NCI-H446 (cell line): ENCODE data around the gene ENOX1.

Experiments
- DNase-seq, 2 experiments: peaks; one replicate each; lab custom pipeline; 2025; lab: John Stamatoyannopoulos, UW

Gene ENOX1

DNA sequence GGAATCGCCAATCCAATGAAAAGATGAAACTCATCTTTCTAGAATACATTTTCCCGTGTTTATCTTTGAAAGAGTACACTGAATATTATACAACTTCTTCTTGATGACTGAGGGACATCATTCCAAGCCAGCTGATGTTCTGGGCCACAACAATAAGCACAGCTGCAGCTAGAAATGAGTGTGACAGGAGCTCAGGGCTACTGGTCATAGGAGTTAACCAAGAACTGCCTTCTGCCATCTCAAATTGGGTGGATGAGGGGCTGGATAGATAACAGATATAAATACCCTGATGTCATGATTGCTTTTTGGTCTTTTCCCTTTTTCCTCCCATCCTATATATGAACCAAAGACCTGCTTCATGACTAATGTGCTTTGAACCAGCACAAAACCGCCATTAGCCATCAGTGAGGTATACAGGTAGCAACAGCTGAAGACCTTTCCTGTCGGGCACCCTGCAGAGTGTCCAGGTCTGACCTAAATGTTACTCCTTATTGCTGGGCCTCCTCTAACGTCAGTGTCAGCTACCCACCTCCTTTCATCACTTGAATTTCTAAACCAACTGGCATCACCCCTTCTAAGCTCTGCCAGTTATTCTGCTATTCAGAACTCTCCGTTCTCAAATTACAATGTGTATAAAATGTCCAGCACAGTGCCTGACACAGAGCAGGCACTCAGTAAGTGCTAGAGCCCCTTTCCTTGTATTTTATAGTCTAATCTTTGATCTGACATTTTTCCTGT is 178.2 kb downstream of the ENOX1 start:
- no peak for DNase-seq

DNA sequence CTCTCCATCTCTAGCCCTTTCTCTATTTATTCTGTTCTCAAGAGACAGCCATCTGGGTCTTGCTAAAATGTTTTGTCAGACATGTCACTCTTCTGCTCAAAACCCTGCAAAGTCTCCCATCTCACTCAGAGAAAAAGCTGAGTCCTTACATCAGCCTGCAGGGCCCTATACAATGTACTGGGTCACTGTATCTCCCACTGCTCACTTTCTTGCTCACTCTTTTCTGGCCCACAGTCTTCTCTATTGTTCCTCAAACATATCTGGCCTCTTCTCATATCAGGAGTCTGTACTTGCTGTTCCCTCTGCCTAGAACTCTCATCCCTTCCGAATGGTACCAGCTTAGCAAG is 189.2 kb downstream of the ENOX1 start:
- DNase-seq = no peak

DNA sequence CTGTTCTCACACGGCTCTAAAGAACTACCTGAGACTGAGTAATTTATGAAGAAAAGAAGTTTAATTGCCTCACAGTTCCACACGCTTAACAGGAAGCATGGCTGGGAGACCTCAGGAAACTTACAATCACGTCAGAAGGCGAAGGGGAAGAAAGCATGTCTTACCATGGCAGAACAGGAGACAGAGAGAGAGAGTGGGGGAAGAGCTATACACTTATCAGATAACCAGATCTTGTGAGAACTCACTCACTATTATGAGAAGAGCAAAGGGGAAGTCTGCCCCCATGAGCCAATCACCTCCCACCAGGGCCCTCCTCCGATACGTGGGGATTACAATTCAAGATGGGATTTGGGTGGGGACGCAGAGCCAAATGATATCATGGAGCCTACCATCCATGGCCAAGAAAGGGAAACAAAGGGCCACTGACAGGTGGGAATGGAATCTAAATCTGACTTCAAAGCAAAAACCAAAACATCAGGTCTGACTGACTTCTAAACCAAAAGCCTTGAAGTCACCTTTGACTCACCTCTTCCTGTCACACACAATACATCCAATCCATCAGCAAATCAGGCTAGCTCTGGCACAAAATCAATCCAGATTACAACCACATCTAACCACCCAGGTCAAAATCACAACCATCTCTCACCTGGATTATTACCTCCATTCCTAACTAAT is 189.7 kb downstream of the ENOX1 start:
- DNase-seq = no peak

DNA sequence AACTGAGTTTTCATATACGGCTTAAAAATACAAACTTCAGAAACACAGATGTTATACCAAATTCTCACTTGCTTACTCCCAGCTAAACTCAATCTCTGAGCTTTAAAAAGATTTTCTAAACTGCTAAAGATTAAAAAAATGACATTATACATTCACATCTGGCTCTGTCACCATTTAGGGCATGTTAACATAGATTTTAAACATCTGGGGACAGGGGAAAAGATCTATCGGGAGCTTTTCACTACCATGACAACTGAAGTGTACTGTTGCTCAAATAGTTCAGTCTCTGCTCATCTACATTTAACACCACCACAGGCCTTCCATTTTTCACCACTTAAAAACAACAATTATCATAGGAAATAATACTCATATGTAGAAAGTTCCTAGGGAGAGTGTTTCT is 190.8 kb downstream of the ENOX1 start:
- no peak for DNase-seq

DNA sequence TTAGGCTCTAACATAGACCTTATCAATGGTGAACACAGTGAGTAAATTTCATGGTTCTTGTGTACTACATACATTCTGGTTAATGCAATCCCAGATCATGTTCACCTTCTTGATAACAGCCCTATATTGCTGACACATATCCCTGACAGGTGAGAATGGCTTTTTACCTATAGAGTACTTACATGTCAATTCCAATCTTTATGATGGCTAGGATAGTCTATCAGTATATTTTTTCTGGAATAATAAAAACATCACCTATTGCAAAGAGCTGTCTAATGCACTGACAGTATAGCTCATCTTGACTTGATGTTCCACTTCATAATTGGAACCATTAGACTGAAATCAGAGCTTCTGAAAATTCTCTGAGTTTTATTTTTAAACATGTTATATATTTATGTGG is 199.4 kb downstream of the ENOX1 start:
- no peak for DNase-seq

DNA sequence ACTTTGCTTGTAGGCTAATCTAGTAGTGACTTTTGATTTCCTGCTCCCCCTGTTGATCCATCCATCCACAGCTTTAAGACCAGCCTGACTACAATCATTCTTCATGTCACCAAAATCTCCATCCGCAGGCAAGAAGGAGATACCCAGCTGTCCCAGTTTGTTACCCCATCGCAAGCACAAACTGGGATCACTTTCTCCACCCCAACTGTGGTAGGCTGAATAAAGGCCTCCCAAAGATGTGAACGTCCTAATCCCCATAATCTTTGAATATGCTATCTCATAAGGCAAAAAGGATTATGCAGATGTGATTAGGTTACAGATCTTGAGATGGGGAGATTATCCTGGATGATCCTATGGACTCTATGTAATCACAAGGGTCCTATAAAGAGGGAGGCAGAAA is 202.0 kb downstream of the ENOX1 start:
- DNase-seq = no peak

DNA sequence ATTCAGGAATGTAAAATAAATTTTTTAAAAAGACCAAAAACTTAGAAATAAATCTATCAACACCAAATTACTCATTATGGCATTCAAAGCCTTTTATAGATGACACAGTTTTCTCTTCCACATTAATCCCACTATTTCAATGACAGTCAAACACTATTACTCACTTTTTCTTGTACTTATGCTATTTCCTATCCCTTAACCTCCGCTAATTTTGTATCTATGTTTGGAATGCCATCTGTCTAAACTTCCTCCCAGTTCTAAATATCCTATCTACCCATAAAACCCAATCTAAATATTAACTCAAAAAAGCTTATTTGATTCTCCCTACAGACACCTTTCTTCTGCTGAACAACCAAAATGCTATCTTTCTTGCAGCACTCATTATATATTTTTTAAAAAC is 203.5 kb downstream of the ENOX1 start:
- peak in 1 of 2 experiments; percentile 21 for DNase-seq

DNA sequence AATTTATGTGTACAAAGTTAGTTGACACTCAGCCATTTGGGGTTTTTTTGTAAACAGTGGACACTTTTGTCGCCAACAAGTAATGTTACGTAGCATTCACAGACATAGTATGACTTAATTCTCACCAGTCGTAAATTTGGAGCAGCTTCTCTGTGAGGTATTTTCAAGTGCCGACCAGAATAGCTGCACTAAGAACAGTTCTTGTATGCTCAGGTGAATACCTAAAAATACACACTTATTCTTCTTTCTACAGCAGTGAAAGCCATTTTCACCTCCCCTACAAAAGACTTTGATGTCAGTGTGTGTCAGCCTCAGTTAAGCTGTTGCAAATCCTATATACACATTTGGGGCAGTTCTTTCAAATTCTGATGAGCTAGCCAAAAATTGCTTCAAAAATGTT is 206.5 kb downstream of the ENOX1 start:
- no peak for DNase-seq

DNA sequence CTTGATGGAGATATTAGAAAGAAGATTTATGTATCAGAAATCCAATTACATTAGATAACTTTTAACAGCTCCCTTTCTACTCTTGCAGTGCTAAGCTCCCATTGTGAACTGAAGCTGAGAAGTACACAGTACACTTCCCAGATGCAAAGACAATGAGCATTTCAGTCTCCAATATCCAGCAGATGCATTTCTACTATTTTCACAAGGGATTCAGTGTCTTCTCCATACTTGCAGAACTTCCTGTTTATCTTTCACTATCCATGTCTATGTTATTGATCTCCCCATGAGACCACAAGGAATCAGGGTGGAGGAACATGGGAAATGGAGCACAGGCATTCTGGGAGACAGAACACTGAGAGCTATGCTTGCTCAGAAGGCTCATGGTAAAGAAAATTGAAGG is 207.5 kb downstream of the ENOX1 start:
- DNase-seq = no peak

DNA sequence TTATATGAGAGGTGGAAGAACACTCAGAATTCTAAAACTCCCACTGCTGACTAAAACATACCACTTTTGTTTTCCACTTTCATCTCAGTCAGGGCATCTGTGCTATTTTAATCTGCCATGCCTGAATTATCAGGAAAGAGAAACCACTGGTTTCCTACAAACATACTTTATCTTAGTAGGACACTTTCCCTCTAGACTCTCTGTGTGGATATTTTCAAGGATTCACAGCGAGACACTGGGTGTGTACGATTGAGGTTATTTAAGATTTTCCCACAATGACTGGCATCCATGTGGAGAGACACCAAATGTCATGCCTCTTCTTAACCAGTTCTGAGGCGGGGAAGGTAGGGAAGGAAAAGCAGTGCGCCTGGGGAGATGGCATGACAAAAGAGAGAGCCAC is 212.2 kb downstream of the ENOX1 start:
- DNase-seq = no peak

DNA sequence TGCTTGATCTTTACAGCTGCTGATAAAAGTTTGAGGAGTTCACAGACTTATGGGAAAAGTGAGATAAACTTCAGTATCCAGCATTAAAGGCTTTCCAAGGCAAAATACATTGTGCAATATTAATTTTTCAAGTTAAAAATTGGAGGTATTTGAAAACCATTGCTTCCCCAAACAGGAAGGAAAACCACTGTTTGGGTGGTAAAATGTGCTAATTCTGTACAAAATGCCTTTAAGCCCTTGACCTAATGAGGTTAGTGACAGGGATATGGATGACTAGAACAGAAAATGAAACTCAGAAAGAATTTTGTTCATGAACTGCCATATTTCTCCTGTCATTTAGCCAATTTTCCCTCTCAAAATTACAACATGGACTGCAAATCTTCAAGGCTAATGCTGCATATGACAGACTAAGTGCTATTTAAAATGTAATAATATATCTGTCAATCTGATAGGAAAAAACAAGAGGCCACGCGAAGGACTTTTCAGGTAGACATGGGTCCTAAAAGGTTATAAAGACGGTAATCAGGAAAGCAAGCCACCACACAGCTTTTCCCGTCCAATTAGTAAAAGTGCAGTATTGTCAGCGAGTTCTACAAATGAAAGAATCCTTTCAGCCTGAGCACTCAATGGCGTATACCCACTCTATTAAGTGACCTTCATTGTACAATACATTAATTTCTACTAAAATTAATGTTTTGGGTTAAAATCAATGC is 212.8 kb downstream of the ENOX1 start:
- DNase-seq = no peak

DNA sequence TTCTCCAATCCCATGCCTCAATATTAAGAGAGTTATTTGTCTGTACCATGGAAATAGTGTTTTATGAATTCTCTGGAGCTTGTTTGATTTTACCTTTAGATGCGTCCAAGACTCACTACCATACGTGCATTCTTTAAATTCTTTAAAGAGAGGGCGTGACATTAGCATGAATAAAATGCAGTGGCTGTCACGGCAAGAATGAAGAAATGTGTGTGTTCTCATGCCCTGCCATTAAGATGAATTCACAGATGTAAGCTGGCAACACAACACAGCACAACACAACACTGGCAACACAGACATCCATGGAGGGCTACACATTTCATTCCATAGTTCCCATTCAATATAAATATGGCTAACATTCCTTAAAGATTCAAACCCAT is 213.4 kb downstream of the ENOX1 start:
- no peak for DNase-seq

DNA sequence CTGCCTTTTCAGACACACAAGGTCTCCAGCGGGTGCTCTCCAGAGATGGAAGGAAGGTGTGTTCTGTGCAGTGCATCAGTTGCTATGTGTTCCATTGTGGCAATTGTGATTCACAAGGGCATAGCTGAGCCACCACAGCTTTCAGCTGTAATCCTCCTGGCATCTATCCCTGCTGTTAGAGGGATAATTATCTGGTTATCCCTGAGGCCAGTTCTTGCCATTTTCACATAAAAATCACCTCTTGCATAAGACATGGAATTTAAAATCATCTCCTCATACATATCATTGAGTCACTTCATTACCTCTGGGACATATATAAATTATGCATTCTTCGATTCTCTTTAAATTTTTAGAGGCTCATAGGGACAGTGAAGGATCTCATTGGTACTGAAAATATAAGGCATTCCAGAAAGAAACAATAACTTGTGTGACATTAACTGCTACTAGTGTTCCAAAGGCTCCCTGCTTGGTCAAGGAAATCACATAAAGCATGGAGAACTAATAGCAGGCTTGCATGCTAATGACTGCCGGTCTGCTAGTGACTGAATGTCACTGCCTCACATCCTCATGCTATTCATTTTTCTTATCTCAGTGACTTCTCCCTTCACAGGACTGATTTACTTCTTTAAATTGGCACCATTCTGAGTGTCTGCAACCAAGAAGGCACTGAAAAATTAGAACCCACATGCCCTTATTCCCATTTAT is 214.0 kb downstream of the ENOX1 start:
- no peak for DNase-seq

DNA sequence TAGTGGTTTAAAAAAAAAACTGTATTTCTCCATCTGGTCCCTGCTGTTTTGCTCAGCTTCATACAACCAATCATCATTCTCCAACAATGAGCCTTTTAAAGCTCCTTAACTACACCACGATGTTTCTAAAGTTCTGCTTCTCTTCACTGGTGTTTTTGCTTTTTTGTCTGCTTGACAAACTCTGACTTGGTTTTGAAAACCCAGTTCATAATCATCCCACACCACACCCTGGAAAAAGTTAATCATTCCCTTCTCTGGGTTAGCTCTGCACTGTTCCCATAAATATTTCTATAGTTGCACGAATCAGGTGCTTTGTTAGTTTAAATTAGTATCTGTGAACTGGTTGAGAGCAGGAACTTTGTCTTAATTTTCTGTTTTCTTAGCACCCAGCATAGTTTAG is 217.1 kb downstream of the ENOX1 start:
- DNase-seq = no peak

DNA sequence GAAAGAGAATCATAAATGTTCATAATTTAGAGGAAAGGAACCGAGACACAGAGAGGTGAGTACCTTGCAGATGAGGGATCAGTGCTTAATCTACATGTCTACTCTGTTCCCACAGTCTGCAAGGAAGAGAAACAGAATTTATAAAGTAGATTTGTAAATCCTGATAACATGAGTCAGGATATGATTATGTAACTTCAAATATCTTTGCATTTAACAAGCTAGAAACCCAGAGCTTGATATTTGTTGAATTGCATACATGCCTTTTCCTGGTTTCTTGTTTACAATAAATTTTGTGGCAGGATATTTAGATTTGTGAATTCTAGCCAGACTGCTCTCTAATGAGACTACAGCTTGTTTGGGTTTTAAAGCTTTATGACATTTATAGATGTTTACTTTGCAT is 219.2 kb downstream of the ENOX1 start:
- DNase-seq = no peak

DNA sequence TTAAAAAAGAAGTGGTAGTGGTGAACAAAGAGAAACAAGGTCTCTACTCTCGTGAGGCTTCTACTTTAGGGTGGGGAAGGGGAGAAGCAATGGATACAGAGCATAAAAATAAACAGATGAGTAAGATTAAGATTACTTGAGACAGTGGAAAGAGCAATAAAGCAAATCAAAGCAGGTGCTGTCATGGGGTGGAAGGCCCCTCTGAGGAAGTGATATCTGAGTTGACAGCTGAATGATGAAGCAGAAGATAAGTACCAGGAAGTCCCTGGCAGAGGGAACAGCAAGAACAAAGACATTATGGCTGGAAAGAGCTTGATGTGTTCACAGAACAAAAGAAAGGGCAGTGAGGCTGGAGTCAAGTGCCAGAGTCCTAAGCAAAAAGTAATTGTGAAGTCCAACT is 221.8 kb downstream of the ENOX1 start:
- no peak for DNase-seq

DNA sequence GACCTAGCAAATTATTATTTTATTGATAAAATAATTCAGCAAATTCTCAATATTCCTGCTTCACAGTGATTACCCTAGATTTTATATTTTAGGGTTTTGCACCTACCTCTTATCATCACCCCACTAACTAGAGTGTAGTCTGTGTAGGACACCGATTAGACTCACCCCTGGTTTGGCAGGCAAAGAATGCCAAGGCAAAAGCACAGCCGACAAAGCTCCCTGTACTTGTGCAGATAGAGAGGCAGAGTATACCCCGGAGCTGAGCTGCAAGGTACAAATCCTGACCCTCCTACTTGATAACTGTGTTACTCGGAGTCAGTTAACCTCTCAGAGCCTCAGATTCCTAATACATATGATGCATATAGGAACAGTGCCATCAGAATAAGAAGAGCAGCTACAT is 225.7 kb downstream of the ENOX1 start:
- DNase-seq = no peak

DNA sequence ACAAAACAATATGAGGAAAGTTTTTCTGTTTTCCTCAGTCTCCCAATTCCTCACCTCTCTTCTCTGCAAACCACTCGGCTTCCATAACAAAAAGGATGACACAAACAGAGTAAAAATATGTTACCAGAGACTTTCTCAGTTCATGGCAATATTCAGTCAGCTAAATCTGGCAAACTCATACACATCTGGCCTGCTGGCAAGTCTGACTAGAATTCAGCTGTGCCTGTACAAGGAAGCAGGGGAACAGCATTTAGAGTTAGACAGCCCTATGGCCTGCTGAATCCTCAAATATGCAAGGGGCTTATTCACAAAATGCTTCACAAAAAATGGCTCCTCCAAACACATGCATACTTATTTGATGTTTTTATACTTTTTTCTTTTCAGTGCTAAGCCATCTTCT is 227.8 kb downstream of the ENOX1 start:
- no peak for DNase-seq

DNA sequence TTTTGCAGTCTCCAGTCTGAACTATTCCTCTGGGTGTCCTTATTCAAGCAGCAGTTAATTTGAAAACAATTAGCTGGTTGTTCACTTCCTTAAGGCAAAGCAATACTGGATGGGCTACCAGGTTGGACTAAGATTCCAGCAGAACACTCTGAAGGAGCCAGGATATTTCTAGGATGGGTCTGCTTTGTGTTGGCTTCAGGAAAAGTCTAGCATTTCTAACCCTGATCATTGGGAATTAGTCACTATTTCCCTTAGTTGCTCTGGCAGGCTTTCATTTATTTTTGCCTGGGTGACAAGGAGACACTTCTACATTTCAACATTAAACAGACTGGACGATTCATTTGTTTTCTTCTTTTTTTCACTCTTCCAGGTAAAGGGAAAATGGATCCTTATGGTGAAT is 228.4 kb downstream of the ENOX1 start:
- no peak for DNase-seq

DNA sequence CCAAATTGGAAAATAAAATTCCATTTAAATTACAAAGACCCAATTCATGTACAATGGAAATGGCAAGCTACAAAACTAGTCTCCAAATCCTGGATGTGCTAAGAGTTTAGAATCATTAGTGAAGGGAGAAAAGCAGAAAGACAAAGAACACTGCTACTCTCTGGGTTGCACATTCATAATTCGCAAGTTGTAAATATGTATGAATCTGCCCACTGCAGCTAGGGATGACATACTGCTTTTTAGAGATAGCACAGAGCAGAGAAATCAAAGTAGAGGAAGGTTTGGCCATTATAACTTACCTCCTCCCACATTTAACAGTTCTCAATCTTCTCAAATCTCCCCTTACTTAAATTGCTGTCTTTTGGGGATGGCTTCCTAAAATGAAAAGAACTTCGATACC is 231.1 kb downstream of the ENOX1 start:
- no peak for DNase-seq

DNA sequence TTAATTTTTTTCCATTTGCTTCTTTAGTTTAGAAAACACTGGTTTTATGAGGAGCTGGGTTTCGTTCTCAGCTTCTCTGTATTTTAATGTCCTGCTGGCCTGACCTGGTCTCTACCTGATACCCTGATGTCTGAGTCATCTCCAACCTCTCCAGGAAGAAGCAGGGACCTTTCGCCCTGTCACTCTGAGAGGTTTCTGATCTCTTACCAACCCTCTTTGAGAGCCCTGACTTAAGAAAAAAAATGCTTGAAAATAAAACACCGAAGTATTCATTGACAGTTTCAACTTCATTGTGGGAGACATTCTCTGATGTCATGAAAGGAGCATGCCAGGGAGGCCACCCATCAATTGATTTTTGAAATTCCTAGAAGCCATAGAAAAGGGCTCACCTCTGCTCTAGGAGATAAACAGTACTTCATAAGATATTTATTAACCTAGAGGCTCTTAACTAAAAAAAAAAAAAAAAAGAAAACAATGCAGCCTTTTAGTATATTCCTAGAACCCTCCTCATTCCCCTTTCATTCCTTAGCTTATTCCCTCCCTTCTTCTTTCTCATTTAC is 234.8 kb downstream of the ENOX1 start:
- DNase-seq = no peak

DNA sequence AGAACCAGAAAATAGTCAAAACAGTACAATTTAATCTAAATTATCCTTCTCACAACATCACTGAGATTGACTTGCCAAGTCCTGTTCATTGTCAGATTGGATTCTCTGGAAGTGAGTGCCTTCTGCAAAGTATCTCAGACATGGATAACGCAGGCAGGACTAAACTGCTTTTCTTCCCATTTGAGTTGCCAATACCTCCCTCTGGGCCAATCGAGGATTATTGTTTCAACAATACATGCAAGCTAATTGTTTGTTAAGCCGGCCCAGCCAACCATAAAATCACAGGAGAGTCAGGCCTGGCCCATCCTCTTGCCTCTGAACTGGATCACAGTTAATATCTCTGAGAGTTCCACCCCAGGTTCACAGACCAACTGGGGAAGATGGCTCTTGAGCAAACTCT is 240.0 kb downstream of the ENOX1 start:
- no peak for DNase-seq

DNA sequence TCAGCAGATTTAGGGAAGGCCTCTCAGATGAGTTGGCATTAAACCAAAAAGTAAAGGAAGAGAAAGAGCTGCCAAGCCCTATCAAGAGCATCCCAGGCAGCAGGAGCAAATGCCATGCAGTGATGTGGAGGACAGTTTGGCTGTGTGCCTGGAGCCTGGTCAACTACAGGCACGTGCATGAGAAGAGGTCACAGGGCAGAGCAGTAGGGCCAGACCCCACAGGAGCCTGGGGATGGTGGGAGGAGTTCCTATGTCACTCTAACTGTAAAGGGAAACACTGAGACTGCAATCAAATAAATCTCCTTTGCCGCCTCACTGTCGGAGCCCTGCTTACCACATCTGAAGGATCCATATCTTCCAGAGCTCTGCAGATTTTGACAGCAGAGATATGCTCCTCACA is 240.5 kb downstream of the ENOX1 start:
- peak; percentile 33 to 77 for DNase-seq
